Activated naive CD4-positive, alpha-beta T cell treated with anti-CD3 and anti-CD28 coated beads for 36 hours (primary cell): Measurements from ENCODE around the gene KLHDC7B. TPM values are rescaled to one million over a fixed set of nuclear protein-coding genes. Genes with fewer than 3 reads are reported as not detected.

Experiments
- CTCF ChIA-PET: fragments of 350-600 bp; sonication (Branson Sonifier 250); formaldehyde crosslinking; loops from one replicate; lab custom pipeline; 2021; ENCODE audit warnings: antibody characterized with exemption; lab: Charles Lee
- DNase-seq: peaks from one replicate; pipeline ENCODE4 v3.0.0-alpha.2; 2020
- H3K27ac Mint-ChIP-seq: one replicate; pipeline ENCODE4 v1.8.0; 2021; ENCODE audit warnings: mild to moderate bottlenecking, mixed read lengths
- H3K27me3 Mint-ChIP-seq: one replicate; pipeline ENCODE4 v1.8.0; 2021; ENCODE audit warnings: low read depth, mixed read lengths
- H3K36me3 Mint-ChIP-seq: one replicate; pipeline ENCODE4 v1.8.0; 2021; ENCODE audit warnings: low read depth, mixed read lengths
- H3K4me1 Mint-ChIP-seq: one replicate; pipeline ENCODE4 v1.8.0; 2021; ENCODE audit warnings: low read depth, mixed read lengths
- H3K4me3 Mint-ChIP-seq: one replicate; pipeline ENCODE4 v1.8.0; 2021; ENCODE audit warnings: mild to moderate bottlenecking, moderate library complexity, mixed read lengths
- H3K9me3 Mint-ChIP-seq: one replicate; pipeline ENCODE4 v1.8.0; 2021; ENCODE audit warnings: mixed read lengths
- intact Hi-C: fragments of 100-400 bp; cut with micrococcal nuclease; formaldehyde crosslinking; loops from one replicate; pipeline ENCODE4 v1.15.1; 2023
- total RNA-seq, 2 experiments: library from RNA; stranded (reverse); gene quantifications; one replicate each; pipeline ENCODE4 v1.2.3, GENCODE V29; 2021

Gene KLHDC7B
- total RNA-seq, 2 experiments from 2014 or later = 7.4 to 7.6 TPM

GRCh38 chr22:50520826-50521453, 24.8 kb upstream of the KLHDC7B start:
- no peak for DNase-seq
- intact Hi-C loops = no loop called here
- Mint-ChIP-seq H3K4me1 (peaks cover 11% of the 10 kb centered on the region), H3K27ac (no peak overlapping the region), H3K36me3 (peaks cover 32% of the 10 kb centered on the region), H3K9me3 (no peaks in the 10 kb centered on the region), H3K27me3 (no peaks in the 10 kb centered on the region), H3K4me3 (no peak overlapping the region)
- CTCF ChIA-PET = interaction anchor here (0.6 kb wide), 1 partner anchor 112 kb away, joined by 3 read pairs; no protein-coding TSS in a partner anchor

GRCh38 chr22:50521710-50522109, 24.0 kb upstream of the KLHDC7B start:
- CTCF ChIA-PET = interaction anchor here (0.6 kb wide), 1 partner anchor 112 kb away, joined by 3 read pairs; no protein-coding TSS in a partner anchor
- Mint-ChIP-seq H3K9me3 (no peaks in the 10 kb centered on the region), H3K4me1 (peaks cover 11% of the 10 kb centered on the region), H3K27me3 (no peaks in the 10 kb centered on the region), H3K27ac (no peak overlapping the region), H3K36me3 (peaks cover 28% of the 10 kb centered on the region), H3K4me3 (no peak overlapping the region)
- intact Hi-C loops = no loop called here
- DNase-seq = no peak

GRCh38 chr22:50522208-50522805, 23.4 kb upstream of the KLHDC7B start:
- H3K4me1 Mint-ChIP-seq = peaks cover 17% of the 10 kb centered on the region
- H3K9me3 Mint-ChIP-seq = no peaks in the 10 kb centered on the region
- intact Hi-C loops = no loop called here
- CTCF ChIA-PET = interaction anchor here (0.6 to 0.9 kb wide), 3 partner anchors 25 to 407 kb away, joined by 3 read pairs; no protein-coding TSS in a partner anchor
- peaks cover 34% of the 10 kb centered on the region for H3K36me3 Mint-ChIP-seq
- H3K27me3 Mint-ChIP-seq = no peaks in the 10 kb centered on the region
- H3K27ac Mint-ChIP-seq = no peak overlapping the region
- no peak for DNase-seq
- no peak overlapping the region for H3K4me3 Mint-ChIP-seq

- Mint-ChIP-seq H3K27ac (no peak overlapping the region), H3K27me3 (no peaks in the 10 kb centered on the region), H3K9me3 (no peaks in the 10 kb centered on the region), H3K36me3 (peaks cover 39% of the 10 kb centered on the region), H3K4me1 (peaks cover 23% of the 10 kb centered on the region), H3K4me3 (peak overlapping the region; percentile 41)
- no peak for DNase-seq
- CTCF ChIA-PET = interaction anchor here (0.6 to 0.9 kb wide), 3 partner anchors 25 to 408 kb away, joined by 3 read pairs; no protein-coding TSS in a partner anchor
- intact Hi-C loops = no loop called here
These were observed 22.8 kb upstream of the KLHDC7B start for GRCh38 chr22:50522806-50523438.

GRCh38 chr22:50523458-50523805, 22.3 kb upstream of the KLHDC7B start:
- H3K27ac Mint-ChIP-seq = no peak overlapping the region
- H3K9me3 Mint-ChIP-seq = no peaks in the 10 kb centered on the region
- intact Hi-C loops = no loop called here
- CTCF ChIA-PET = interaction anchor here (1.0 kb wide), 1 partner anchor 97 kb away, joined by 3 read pairs; no protein-coding TSS in a partner anchor
- DNase-seq = no peak
- peak overlapping the region; percentile 97 for H3K4me3 Mint-ChIP-seq
- H3K4me1 Mint-ChIP-seq = peaks cover 28% of the 10 kb centered on the region
- H3K27me3 Mint-ChIP-seq = no peaks in the 10 kb centered on the region
- peaks cover 42% of the 10 kb centered on the region for H3K36me3 Mint-ChIP-seq

- peaks cover 45% of the 10 kb centered on the region for H3K36me3 Mint-ChIP-seq
- H3K9me3 Mint-ChIP-seq = no peaks in the 10 kb centered on the region
- peak overlapping the region; percentile 97 for H3K4me3 Mint-ChIP-seq
- CTCF ChIA-PET = interaction anchor here (1.0 to 2.9 kb wide), 5 partner anchors 14 to 97 kb away, joined by 3 to 39 read pairs (median 22); partner anchors contain the start of genes LMF2 and NCAPH2
- no peak for DNase-seq
- intact Hi-C loops = loop anchor here (2.0 kb wide), 1 partner anchor 15 kb away; no protein-coding TSS in a partner anchor
- H3K27ac Mint-ChIP-seq = peak overlapping the region; percentile 86
- peaks cover 34% of the 10 kb centered on the region for H3K4me1 Mint-ChIP-seq
- H3K27me3 Mint-ChIP-seq = no peaks in the 10 kb centered on the region
These were observed 21.7 kb upstream of the KLHDC7B start for GRCh38 chr22:50523806-50524675.

- Mint-ChIP-seq H3K27ac (peak overlapping the region; percentile 86), H3K4me3 (peak overlapping the region; percentile 97), H3K4me1 (peaks cover 35% of the 10 kb centered on the region), H3K27me3 (no peaks in the 10 kb centered on the region), H3K9me3 (no peaks in the 10 kb centered on the region), H3K36me3 (peaks cover 42% of the 10 kb centered on the region)
- CTCF ChIA-PET = interaction anchor here (1.3 to 2.9 kb wide), 8 partner anchors 10 to 273 kb away, joined by 4 to 39 read pairs (median 12); partner anchors contain the start of genes HDAC10, LMF2 and NCAPH2
- intact Hi-C loops = loop anchor here (1.0 to 2.0 kb wide), 6 partner anchors 14 to 564 kb away; partner anchors contain the start of genes ARSA, NCAPH2, PIM3 and SYCE3
- peak; percentile 39 for DNase-seq
These were observed 21.0 kb upstream of the KLHDC7B start for GRCh38 chr22:50524676-50525103.

- peaks cover 35% of the 10 kb centered on the region for H3K4me1 Mint-ChIP-seq
- intact Hi-C loops = loop anchor here (1.0 to 2.0 kb wide), 6 partner anchors 14 to 565 kb away; partner anchors contain the start of genes ARSA, NCAPH2, PIM3 and SYCE3
- peaks cover 39% of the 10 kb centered on the region for H3K36me3 Mint-ChIP-seq
- H3K27ac Mint-ChIP-seq = peak within 1 kb of the TSS; percentile 93
- peak within 1 kb of the TSS; percentile 97 for H3K4me3 Mint-ChIP-seq
- DNase-seq = peak; percentile 98
- no peaks in the 10 kb centered on the region for H3K27me3 Mint-ChIP-seq
- no peaks in the 10 kb centered on the region for H3K9me3 Mint-ChIP-seq
- CTCF ChIA-PET = interaction anchor here (0.6 to 2.9 kb wide), 31 partner anchors 10 to 283 kb away, joined by 3 to 39 read pairs (median 5); partner anchors contain the start of genes CHKB, HDAC10, KLHDC7B and LMF2
These were observed 20.4 kb upstream of the KLHDC7B start, which contains the start of gene SCO2 for GRCh38 chr22:50525104-50525857. Gene SCO2, minus strand, starts transcription at chr22:50525598. Its CDS starts 1,187 bp downstream, at chr22:50524411.

GRCh38 chr22:50525858-50526107, 19.9 kb upstream of the KLHDC7B start:
- CTCF ChIA-PET = interaction anchor here (0.6 to 2.9 kb wide), 31 partner anchors 9 to 283 kb away, joined by 3 to 39 read pairs (median 5); partner anchors contain the start of genes CHKB, HDAC10, KLHDC7B and LMF2
- Mint-ChIP-seq H3K27me3 (no peaks in the 10 kb centered on the region), H3K9me3 (no peaks in the 10 kb centered on the region), H3K36me3 (peaks cover 39% of the 10 kb centered on the region), H3K4me1 (peaks cover 35% of the 10 kb centered on the region), H3K27ac (peak overlapping the region; percentile 80), H3K4me3 (peak overlapping the region; percentile 97)
- DNase-seq = no peak
- intact Hi-C loops = loop anchor here (1.0 to 2.0 kb wide), 8 partner anchors 13 to 565 kb away; partner anchors contain the start of genes ARSA, CHKB, KLHDC7B and NCAPH2

- H3K27me3 Mint-ChIP-seq = no peaks in the 10 kb centered on the region
- H3K4me1 Mint-ChIP-seq = peaks cover 35% of the 10 kb centered on the region
- H3K4me3 Mint-ChIP-seq = peak overlapping the region; percentile 84
- H3K9me3 Mint-ChIP-seq = no peaks in the 10 kb centered on the region
- peaks cover 41% of the 10 kb centered on the region for H3K36me3 Mint-ChIP-seq
- DNase-seq = peak; percentile 95
- intact Hi-C loops = loop anchor here (2.0 kb wide), 2 partner anchors 19 to 57 kb away; partner anchors contain the start of genes CHKB and KLHDC7B
- peak overlapping the region; percentile 93 for H3K27ac Mint-ChIP-seq
- CTCF ChIA-PET = interaction anchor here (0.6 to 2.9 kb wide), 31 partner anchors 9 to 284 kb away, joined by 3 to 39 read pairs (median 5); partner anchors contain the start of genes CHKB, HDAC10, KLHDC7B and LMF2
These were observed 19.4 kb upstream of the KLHDC7B start for GRCh38 chr22:50526108-50526833.
